Esophagus muscularis mucosa (tissue), 3 donors: ENCODE measurements around the gene TMEM131.

ENCODE experiments used
- CTCF ChIP-seq, 3 experiments: fragments of 200-600 bp in 2 of 3; fragments of 450-650 bp in 1 of 3; sonication (generic) in 2 of 3; IDR thresholded peaks; one replicate each; pipeline ENCODE4 v1.5.1; 2017 to 2019; ENCODE audit warnings: antibody characterized with exemption in 3 of 3, mild to moderate bottlenecking in 2 of 3, moderate library complexity in 1 of 3
- POLR2A ChIP-seq: fragments of 450-650 bp; IDR thresholded peaks from one replicate; pipeline ENCODE4 v1.6.1; 2017; ENCODE audit warnings: antibody characterized with exemption, moderate library complexity, mild to moderate bottlenecking, low read depth

- no peak for TF ChIP-seq CTCF (IDR thresholded peaks at IDR 0.05)
- no peak for TF ChIP-seq POLR2A
Observed at GRCh38 chr2:97952357-97952756, 43.4 kb downstream of the TMEM131 start.
